ENCODE data around the gene ANAPC2.

The ANAPC2 gene

GRCh38 chr9:137167747-137168572 is 20.4 kb downstream of the ANAPC2 start:
- no peaks in the 10 kb centered on the region for H3K9me3 ChIP-seq (ENCODE audit: severe bottlenecking)
- H3K27me3 ChIP-seq (ENCODE audit: insufficient read depth, low read depth, severe bottlenecking), result no peaks in the 10 kb centered on the region
- no peaks in the 10 kb centered on the region for H3K36me3 ChIP-seq
- peak overlapping the region; percentile 48 for H3K4me3 ChIP-seq (ENCODE audit: low read depth, low read length)
- no peak for TF ChIP-seq CTCF (IDR thresholded peaks at IDR 0.05; ENCODE audit: low read depth, low read length)
- DNase-seq, result peak; percentile 82
- no peak overlapping the region for H3K27ac ChIP-seq

- H3K4me3 ChIP-seq (ENCODE audit: low read depth, low read length), result no peak overlapping the region
- H3K9me3 ChIP-seq (ENCODE audit: severe bottlenecking), result no peaks in the 10 kb centered on the region
- H3K27ac ChIP-seq, result no peak overlapping the region
- no peaks in the 10 kb centered on the region for H3K36me3 ChIP-seq
- TF ChIP-seq CTCF (IDR thresholded peaks at IDR 0.05; ENCODE audit: low read depth, low read length), result no peak
- no peak for DNase-seq
- no peaks in the 10 kb centered on the region for H3K27me3 ChIP-seq (ENCODE audit: insufficient read depth, low read depth, severe bottlenecking)
Observed at GRCh38 chr9:137167277-137167746, 21.0 kb downstream of the ANAPC2 start.

- TF ChIP-seq CTCF (IDR thresholded peaks at IDR 0.05; ENCODE audit: low read depth, low read length), result no peak
- no peak overlapping the region for H3K4me3 ChIP-seq (ENCODE audit: low read depth, low read length)
Observed at GRCh38 chr9:137166380-137167229, 21.8 kb downstream of the ANAPC2 start.

GRCh38 chr9:137165250-137165836 is 23.0 kb downstream of the ANAPC2 start:
- TF ChIP-seq CTCF (IDR thresholded peaks at IDR 0.05; ENCODE audit: low read depth, low read length), result no peak
- H3K27ac ChIP-seq, result no peak overlapping the region
- no peaks in the 10 kb centered on the region for H3K9me3 ChIP-seq (ENCODE audit: severe bottlenecking)
- no peak for DNase-seq
- H3K27me3 ChIP-seq (ENCODE audit: insufficient read depth, low read depth, severe bottlenecking), result no peaks in the 10 kb centered on the region
- H3K36me3 ChIP-seq, result no peaks in the 10 kb centered on the region
- no peak overlapping the region for H3K4me3 ChIP-seq (ENCODE audit: low read depth, low read length)

More at GRCh38 chr9:137166380-137167229, 21.8 kb downstream of the ANAPC2 start:
- Histone ChIP-seq H3K27me3 (ENCODE audit: insufficient read depth, low read depth, severe bottlenecking) (no peaks in the 10 kb centered on the region), H3K36me3 (no peaks in the 10 kb centered on the region), H3K27ac (no peak overlapping the region), H3K9me3 (ENCODE audit: severe bottlenecking) (no peaks in the 10 kb centered on the region)
- DNase-seq, result no peak

- no peak for TF ChIP-seq CTCF (IDR thresholded peaks at IDR 0.05; ENCODE audit: low read depth, low read length)
- H3K27me3 ChIP-seq (ENCODE audit: insufficient read depth, low read depth, severe bottlenecking), result no peaks in the 10 kb centered on the region
Observed at GRCh38 chr9:137164370-137165249, 23.8 kb downstream of the ANAPC2 start.

More at GRCh38 chr9:137164370-137165249, 23.8 kb downstream of the ANAPC2 start:
- Histone ChIP-seq H3K27ac (no peak overlapping the region), H3K9me3 (ENCODE audit: severe bottlenecking) (no peaks in the 10 kb centered on the region), H3K36me3 (no peaks in the 10 kb centered on the region), H3K4me3 (ENCODE audit: low read depth, low read length) (no peak overlapping the region)
- DNase-seq, result no peak
